ENCODE data around the gene YPEL2. TPM values are rescaled to one million over a fixed set of nuclear protein-coding genes. Genes with fewer than 3 reads are reported as not detected.
A peak's percentile ranks its signal among the peaks of the same experiment; 100 is the strongest.

The YPEL2 gene
- total RNA-seq, 6 experiments from 2014 or later = 2.9 to 8.8 (median 4.6) TPM

DNA sequence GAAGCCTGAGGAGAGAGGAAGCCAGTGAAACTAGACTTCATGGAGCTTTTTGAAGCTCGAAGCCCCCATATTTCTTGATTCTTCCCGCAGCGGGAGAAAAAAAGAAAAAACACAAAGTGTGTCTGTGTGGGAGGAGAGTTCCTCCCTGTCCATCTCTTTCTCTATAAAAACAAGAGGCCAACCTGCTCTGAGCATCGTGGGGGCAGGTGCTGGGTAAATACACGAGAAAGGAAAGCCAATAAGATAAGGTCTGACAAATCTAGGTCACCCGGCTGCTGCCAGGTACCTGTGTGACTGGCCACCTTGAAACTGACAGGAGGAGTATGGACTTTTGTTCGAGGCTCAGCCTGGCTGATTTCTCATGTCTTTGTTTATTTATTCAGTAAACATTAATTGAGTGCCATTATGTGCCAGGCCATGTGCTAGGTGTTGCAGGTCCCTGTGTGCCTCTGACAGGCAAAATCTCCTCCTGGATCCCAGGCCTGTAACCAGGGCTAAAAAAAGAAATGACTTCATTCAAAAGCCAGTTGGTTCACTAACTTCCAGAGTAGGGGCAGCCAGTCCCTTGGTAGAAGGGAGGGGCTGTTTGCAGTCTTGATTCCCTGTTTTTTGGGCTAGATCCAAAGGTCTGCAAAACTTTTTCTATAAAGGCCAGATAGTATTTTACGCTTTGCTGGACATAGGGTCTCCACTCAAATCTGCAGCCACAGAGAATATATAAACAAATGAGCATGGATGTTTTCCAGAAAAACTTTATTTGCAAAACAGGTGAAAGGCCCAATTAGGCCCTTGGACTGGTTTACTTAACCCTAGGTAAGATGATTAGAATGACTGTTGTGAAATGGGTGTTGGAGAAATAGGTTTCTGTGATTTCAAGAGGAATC, 35.6 kb downstream of the YPEL2 start:
- peak; percentile 57 for DNase-seq
- TF ChIP-seq, protein P1, sequence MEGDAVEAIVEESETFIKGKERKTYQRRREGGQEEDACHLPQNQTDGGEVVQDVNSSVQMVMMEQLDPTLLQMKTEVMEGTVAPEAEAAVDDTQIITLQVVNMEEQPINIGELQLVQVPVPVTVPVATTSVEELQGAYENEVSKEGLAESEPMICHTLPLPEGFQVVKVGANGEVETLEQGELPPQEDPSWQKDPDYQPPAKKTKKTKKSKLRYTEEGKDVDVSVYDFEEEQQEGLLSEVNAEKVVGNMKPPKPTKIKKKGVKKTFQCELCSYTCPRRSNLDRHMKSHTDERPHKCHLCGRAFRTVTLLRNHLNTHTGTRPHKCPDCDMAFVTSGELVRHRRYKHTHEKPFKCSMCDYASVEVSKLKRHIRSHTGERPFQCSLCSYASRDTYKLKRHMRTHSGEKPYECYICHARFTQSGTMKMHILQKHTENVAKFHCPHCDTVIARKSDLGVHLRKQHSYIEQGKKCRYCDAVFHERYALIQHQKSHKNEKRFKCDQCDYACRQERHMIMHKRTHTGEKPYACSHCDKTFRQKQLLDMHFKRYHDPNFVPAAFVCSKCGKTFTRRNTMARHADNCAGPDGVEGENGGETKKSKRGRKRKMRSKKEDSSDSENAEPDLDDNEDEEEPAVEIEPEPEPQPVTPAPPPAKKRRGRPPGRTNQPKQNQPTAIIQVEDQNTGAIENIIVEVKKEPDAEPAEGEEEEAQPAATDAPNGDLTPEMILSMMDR (IDR thresholded peaks at IDR 0.05) = no peak
- Mint-ChIP-seq H3K27ac (peak overlapping the region; percentile 5; the same call in 1 of the 2 replicates), H3K4me1 (ENCODE audit: low read depth) (peaks cover 67% of the 10 kb centered on the region), H3K36me3 (ENCODE audit: low read depth) (0 out of 2 replicates have a peak, but pooled peaks cover 4% of the 10 kb centered on the region), H3K9me3 (no peaks in the 10 kb centered on the region), H3K4me3 (no peak overlapping the region), H3K27me3 (ENCODE audit: insufficient read depth) (no peaks in the 10 kb centered on the region)

DNA sequence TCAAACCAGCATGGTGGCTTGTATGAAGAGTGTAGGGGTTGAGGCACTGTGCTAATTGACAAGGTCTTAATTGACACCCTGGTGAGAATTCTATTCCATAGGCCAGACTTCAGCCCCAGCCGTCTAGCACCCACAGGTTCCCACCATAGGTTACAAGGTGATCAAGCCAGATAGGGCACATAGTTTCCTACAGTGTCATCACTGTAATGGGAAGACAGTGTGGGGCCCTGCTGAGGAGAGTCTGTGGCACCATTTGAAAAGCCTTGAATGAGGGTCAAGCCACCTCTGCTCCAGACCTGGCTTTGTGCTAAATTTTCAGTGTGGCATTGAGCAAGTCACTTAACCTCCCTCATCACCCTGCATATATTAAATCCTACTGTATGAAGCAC, 36.2 kb downstream of the YPEL2 start:
- TF ChIP-seq, protein P1 (IDR thresholded peaks at IDR 0.05) = no peak
- Mint-ChIP-seq H3K27ac (peak overlapping the region; percentile 5; the same call in 1 of the 2 replicates), H3K27me3 (ENCODE audit: insufficient read depth) (no peaks in the 10 kb centered on the region), H3K4me3 (no peak overlapping the region), H3K4me1 (ENCODE audit: low read depth) (peaks cover 67% of the 10 kb centered on the region), H3K36me3 (ENCODE audit: low read depth) (0 out of 2 replicates have a peak, but pooled peaks cover 4% of the 10 kb centered on the region), H3K9me3 (no peaks in the 10 kb centered on the region)
- no peak for DNase-seq

DNA sequence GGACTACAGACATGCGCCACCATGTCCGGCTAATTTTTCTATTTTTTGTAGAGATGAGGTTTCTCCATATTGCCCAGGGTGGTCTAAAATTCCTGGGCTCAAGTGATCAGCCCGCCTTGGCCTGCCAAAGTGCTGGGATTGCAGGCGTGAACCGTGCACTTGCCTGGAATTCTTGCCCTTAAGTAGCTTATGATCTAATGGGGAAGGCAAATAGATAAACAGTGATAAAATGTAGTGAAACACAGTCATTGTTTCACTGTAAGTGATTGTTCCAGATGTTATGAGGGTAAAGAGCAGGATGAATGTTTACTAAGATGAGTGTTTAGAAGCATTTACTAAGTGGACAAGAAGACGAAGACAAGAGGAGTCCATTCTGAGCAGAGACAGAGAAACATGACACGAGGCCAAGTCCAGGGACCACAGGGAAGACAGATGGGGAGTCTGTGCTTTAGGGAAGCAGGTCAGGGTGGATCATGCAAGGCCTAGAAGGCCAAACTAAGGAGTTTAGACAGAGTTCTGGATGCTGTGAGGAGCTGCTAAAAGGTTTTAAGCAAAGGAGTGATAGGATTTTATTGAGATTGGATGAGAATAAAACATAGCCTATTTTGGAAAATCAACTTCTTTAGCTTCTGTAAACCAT, 36.9 kb downstream of the YPEL2 start:
- Mint-ChIP-seq H3K4me3 (no peak overlapping the region; the same call in 1 of the 2 replicates), H3K4me1 (ENCODE audit: low read depth) (peaks cover 70% of the 10 kb centered on the region), H3K27me3 (ENCODE audit: insufficient read depth) (no peaks in the 10 kb centered on the region), H3K27ac (no peak overlapping the region), H3K36me3 (ENCODE audit: low read depth) (0 out of 2 replicates have a peak, but pooled peaks cover 4% of the 10 kb centered on the region), H3K9me3 (no peaks in the 10 kb centered on the region)
- TF ChIP-seq, protein P1 (IDR thresholded peaks at IDR 0.05) = no peak
- DNase-seq = no peak

DNA sequence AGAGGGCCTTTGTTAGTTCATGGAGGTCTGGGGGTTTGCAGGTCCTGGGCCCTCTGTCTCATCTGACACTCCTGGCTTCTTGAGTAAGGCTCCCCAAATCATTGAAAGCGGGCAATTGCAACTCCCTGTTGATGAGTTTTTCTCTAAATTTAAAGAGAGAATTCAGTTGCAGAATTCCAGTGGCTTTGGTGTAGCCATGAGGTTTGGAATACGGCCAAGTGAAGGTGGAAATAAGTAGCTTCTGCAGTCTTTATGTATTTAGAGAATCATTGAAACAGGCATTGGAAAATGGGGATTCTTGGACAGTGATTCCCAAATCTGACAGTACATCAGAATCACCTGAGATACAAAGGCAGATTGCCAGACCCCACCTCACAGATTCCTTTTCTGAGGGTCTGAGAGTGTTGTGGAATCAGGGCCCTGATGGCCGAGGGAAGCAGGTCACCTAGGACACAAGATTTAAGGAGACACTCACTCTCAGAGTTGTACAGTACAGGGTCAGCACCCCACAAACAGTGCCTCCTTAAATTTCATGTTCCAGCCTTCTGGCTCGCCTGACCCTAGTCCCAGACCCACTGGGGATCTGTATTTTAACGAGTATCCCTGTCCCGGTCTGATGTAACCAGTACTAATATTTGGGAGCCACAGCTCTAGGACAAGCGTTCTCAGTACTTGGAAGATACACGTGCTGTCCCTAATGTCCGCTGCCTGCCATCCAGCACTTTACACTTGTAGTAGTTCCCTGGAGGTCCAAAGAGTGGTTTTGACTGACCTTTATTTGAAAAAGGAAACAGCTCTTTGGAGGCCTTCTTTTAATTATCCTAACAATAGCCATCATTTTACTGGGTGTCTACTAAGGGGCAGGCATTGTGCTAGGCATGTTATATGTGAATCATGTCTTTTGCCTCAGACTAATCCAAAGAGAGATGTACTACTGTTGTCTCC, 37.8 kb downstream of the YPEL2 start:
- Mint-ChIP-seq H3K9me3 (no peaks in the 10 kb centered on the region), H3K36me3 (ENCODE audit: low read depth) (peaks cover 5% of the 10 kb centered on the region; the same call in 1 of the 2 replicates), H3K27ac (no peak overlapping the region), H3K4me1 (ENCODE audit: low read depth) (peaks cover 72% of the 10 kb centered on the region), H3K4me3 (no peak overlapping the region), H3K27me3 (ENCODE audit: insufficient read depth) (no peaks in the 10 kb centered on the region)
- TF ChIP-seq, protein P1 (IDR thresholded peaks at IDR 0.05) = no peak
- no peak for DNase-seq

Data from HFFc6 (cell line).